Dermis blood vessel endothelial cell (primary cell): Measurements from ENCODE around the gene BTD. TPM values are rescaled to one million over a fixed set of nuclear protein-coding genes. Genes with fewer than 3 reads are reported as not detected.

Experiments used
- DNase-seq: peaks from one replicate; pipeline ENCODE4 v3.0.0; 2010
- total RNA-seq: library from RNA; depleted of rRNA; stranded (reverse); fragments of >200 nt; gene quantifications from 2 replicates; pipeline ENCODE4 v1.2.3, GENCODE V29; 2014

Gene BTD
- total RNA-seq, 1 donor from 2014 or later = 49.2 TPM

DNA sequence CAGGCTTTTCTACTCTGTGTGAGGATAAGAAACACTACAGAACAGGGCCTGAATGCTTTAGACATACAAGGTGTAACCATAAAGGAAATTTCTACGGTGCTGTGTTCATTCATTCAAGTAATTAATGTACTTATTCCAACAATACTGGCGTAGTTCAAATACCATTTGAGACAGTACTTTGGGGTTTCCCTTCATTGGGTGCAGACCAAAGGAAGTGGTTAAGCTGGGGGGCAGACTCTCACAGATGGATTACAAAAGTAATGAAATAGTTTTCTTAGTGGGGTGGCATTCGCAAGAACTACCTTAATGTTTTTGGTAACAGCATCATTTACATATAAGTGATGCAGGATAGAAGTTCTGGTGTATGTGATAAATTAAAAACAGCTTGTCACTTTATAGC is 65.9 kb downstream of the BTD start:
- no peak for DNase-seq

- no peak for DNase-seq
These were observed 72.0 kb downstream of the BTD start for GRCh38 chr3:15673536-15673935.

DNA sequence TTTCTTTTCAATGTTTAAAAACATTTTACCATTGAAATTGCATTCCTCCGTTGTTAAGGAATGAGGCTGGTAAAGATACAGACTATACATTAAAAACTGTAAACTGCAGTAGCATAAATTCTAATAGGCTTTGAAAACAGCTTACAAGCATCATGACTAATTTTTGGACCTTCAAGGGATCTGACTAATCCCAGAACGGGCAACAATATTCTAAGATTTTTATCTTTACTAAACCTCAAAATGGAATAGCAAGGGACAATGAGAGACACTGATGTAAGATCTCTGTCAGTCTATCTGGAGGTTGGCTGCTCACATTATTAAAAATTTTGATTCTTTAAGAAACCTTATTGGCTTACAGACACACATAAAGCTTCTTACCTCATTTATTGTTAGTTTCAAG is 74.7 kb downstream of the BTD start:
- DNase-seq = no peak

DNA sequence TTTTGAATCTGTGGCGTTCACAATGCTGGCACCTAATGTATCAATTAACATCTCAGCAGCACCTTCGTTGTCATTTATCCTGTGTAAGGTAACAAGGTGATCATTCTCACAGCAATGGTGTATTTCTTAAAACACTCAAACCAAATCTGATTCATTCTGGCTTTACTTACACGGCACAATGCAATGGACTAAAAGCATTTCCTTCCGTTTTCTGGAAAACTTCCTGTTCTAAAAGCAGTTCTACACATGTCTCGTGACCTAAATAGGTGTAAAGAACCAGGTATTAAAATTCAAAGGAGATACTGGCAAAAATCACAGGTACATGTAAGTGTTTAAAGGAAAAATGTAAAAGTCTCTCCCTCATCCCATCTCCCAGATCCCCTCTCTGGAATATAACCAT is 77.8 kb downstream of the BTD start:
- DNase-seq = peak; percentile 62

DNA sequence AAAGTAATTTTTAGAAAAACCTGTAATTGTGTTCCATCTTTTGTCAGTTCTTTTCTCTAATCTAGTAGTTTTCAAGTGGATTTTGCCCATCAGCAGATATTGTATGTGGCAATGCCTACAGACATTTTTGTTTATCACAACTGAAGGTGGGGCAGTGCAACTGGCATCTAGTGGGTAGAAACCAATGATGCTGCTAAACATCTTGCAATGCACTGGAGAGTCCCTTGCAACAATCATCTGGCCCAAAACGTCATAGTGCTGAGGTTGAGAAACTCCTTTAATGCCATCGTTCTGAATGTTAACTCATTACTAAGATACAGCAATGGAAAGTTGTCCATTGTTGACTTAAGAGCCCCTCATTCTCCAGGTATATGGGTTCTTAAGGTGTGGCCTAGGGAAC is 80.1 kb downstream of the BTD start:
- no peak for DNase-seq

- DNase-seq = no peak
These were observed 81.1 kb downstream of the BTD start for GRCh38 chr3:15682561-15683185.

GRCh38 chr3:15683253-15683652 is 81.7 kb downstream of the BTD start:
- DNase-seq = no peak

DNA sequence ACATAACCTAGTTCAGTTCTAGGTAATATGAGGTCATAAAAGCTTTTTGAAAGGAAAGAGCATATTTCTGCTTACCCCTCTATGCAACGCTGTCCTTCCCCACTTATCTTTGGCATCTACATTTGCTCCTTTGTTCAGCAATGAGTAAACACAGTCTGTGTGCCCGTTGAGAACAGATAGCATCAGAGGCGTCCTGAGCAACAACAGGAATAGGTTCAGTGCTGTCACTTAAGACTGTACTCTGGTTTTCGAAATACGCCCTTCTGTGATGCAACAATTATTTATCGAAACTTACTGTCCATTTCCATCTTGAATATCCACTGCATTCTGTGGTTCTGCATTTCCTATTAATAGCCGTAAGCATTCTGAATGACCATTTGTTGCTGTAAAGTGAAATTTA is 84.4 kb downstream of the BTD start:
- peak; percentile 30 for DNase-seq

- no peak for DNase-seq
These were observed 88.7 kb downstream of the BTD start for GRCh38 chr3:15690230-15690629.

- DNase-seq = no peak
These were observed 89.2 kb downstream of the BTD start for GRCh38 chr3:15690748-15691147.

GRCh38 chr3:15693355-15693754 is 91.8 kb downstream of the BTD start:
- peak; percentile 38 for DNase-seq

GRCh38 chr3:15694628-15695027 is 93.1 kb downstream of the BTD start:
- no peak for DNase-seq

Other genes starting within 250 kb of the BTD start
- gene METTL6, start 174.2 kb upstream of the BTD start, total RNA-seq = 25.4 and 28.2 TPM in 2 replicates
- gene EAF1, start 174.1 kb upstream of the BTD start, total RNA-seq = 23.6 and 25.7 TPM in 2 replicates
- 1.0 and 1.2 TPM in 2 replicates for gene COLQ, start 80.0 kb upstream of the BTD start, total RNA-seq
- gene HACL1, start 176 bp upstream of the BTD start, total RNA-seq = 29.6 and 34.0 TPM in 2 replicates
- 108 and 126 TPM in 2 replicates for gene ANKRD28, start 196.2 kb downstream of the BTD start, total RNA-seq